Effector memory CD8-positive, alpha-beta T cell (primary cell): Measurements from ENCODE around the gene NF2.

Experiments
- ATAC-seq: fragments of 150-1000 bp; cut with Tn5 transposase; replicated peaks from 2 replicates; pipeline ENCODE4 v1.10.0; 2021; ENCODE audit warnings: mild to moderate bottlenecking, moderate library complexity
- DNase-seq, 3 experiments: peaks; one replicate each; pipeline ENCODE4 v3.0.0; 2021
- H3K27ac Mint-ChIP-seq, 2 donors: one replicate each; pipeline ENCODE4 v1.8.0; 2022; ENCODE audit warnings: mild to moderate bottlenecking in 2 of 2, mixed read lengths in 2 of 2, moderate library complexity in 2 of 2
- H3K27me3 Mint-ChIP-seq, 2 donors: one replicate each; pipeline ENCODE4 v1.8.0; 2022; ENCODE audit warnings: mixed read lengths in 2 of 2
- H3K36me3 Mint-ChIP-seq: one replicate; pipeline ENCODE4 v1.8.0; 2022; ENCODE audit warnings: mild to moderate bottlenecking, moderate library complexity, mixed read lengths; ENCODE audit not compliant: insufficient read depth
- H3K4me1 Mint-ChIP-seq, 2 donors: one replicate each; pipeline ENCODE4 v1.8.0; 2022; ENCODE audit warnings: low read depth in 2 of 2, mixed read lengths in 2 of 2
- H3K4me3 Mint-ChIP-seq, 2 donors: one replicate each; pipeline ENCODE4 v1.8.0; 2022; ENCODE audit warnings: mild to moderate bottlenecking in 2 of 2, mixed read lengths in 2 of 2, moderate library complexity in 2 of 2
- H3K9me3 Mint-ChIP-seq, 2 donors: one replicate each; pipeline ENCODE4 v1.8.0; 2022; ENCODE audit warnings: mixed read lengths in 2 of 2

NF2 gene

GRCh38 chr22:29642694-29643093 lies 39.3 kb downstream of the NF2 start:
- peak overlapping the region; percentile 64 to 81 for H3K27ac Mint-ChIP-seq

GRCh38 chr22:29647954-29648737 lies 44.7 kb downstream of the NF2 start:
- H3K4me3 Mint-ChIP-seq: no peak overlapping the region
- H3K9me3 Mint-ChIP-seq: no peaks in the 10 kb centered on the region
- H3K27me3 Mint-ChIP-seq: no peaks in the 10 kb centered on the region
- H3K36me3 Mint-ChIP-seq: peaks cover 17% of the 10 kb centered on the region
- no peak for DNase-seq
- H3K27ac Mint-ChIP-seq: no peak overlapping the region
- no peak for ATAC-seq
- H3K4me1 Mint-ChIP-seq: no peaks in the 10 kb centered on the region

More at GRCh38 chr22:29642694-29643093, 39.3 kb downstream of the NF2 start:
- Mint-ChIP-seq H3K36me3 (peaks cover 26% of the 10 kb centered on the region), H3K27me3 (no peaks in the 10 kb centered on the region), H3K9me3 (no peaks in the 10 kb centered on the region), H3K4me1 (peaks cover 8 to 12% of the 10 kb centered on the region in 2 donors), H3K4me3 (no peak overlapping the region)
- DNase-seq (no peak), ATAC-seq (no peak)

- no peak for ATAC-seq
Observed at GRCh38 chr22:29650370-29650769, 46.9 kb downstream of the NF2 start.

GRCh38 chr22:29651652-29652051 lies 48.2 kb downstream of the NF2 start:
- no peak for ATAC-seq

More at GRCh38 chr22:29650370-29650769, 46.9 kb downstream of the NF2 start:
- DNase-seq: no peak
- Mint-ChIP-seq H3K27me3 (no peaks in the 10 kb centered on the region), H3K36me3 (peaks cover 16% of the 10 kb centered on the region), H3K4me3 (no peak overlapping the region), H3K27ac (no peak overlapping the region), H3K9me3 (no peaks in the 10 kb centered on the region), H3K4me1 (no peaks in the 10 kb centered on the region)

GRCh38 chr22:29654420-29654819 lies 51.0 kb downstream of the NF2 start:
- no peak overlapping the region for H3K4me3 Mint-ChIP-seq
- no peaks in the 10 kb centered on the region for H3K4me1 Mint-ChIP-seq
- no peaks in the 10 kb centered on the region for H3K27me3 Mint-ChIP-seq
- no peak for ATAC-seq
- no peak for DNase-seq
- no peaks in the 10 kb centered on the region for H3K9me3 Mint-ChIP-seq
- H3K36me3 Mint-ChIP-seq: peaks cover 10% of the 10 kb centered on the region
- H3K27ac Mint-ChIP-seq: no peak overlapping the region

More at GRCh38 chr22:29651652-29652051, 48.2 kb downstream of the NF2 start:
- Mint-ChIP-seq H3K27ac (no peak overlapping the region), H3K36me3 (peaks cover 22% of the 10 kb centered on the region), H3K4me3 (no peak overlapping the region), H3K9me3 (no peaks in the 10 kb centered on the region), H3K4me1 (no peaks in the 10 kb centered on the region), H3K27me3 (no peaks in the 10 kb centered on the region)
- no peak for DNase-seq

GRCh38 chr22:29654882-29655281 lies 51.4 kb downstream of the NF2 start:
- H3K27ac Mint-ChIP-seq: no peak overlapping the region
- no peaks in the 10 kb centered on the region for H3K27me3 Mint-ChIP-seq
- H3K36me3 Mint-ChIP-seq: peaks cover 12% of the 10 kb centered on the region
- no peak for ATAC-seq
- H3K4me1 Mint-ChIP-seq: no peaks in the 10 kb centered on the region
- DNase-seq: no peak
- no peak overlapping the region for H3K4me3 Mint-ChIP-seq
- H3K9me3 Mint-ChIP-seq: no peaks in the 10 kb centered on the region

- Mint-ChIP-seq H3K4me1 (no peaks in the 10 kb centered on the region), H3K27me3 (no peaks in the 10 kb centered on the region), H3K27ac (no peak overlapping the region), H3K4me3 (no peak overlapping the region), H3K36me3 (peaks cover 15% of the 10 kb centered on the region), H3K9me3 (no peaks in the 10 kb centered on the region)
- DNase-seq (no peak), ATAC-seq (no peak)
Observed at GRCh38 chr22:29658176-29658575, 54.7 kb downstream of the NF2 start.

GRCh38 chr22:29660021-29660420 lies 56.6 kb downstream of the NF2 start:
- ATAC-seq: no peak
- H3K4me3 Mint-ChIP-seq: no peak overlapping the region
- no peaks in the 10 kb centered on the region for H3K4me1 Mint-ChIP-seq

GRCh38 chr22:29661336-29661735 lies 57.9 kb downstream of the NF2 start:
- no peaks in the 10 kb centered on the region for H3K9me3 Mint-ChIP-seq

More at GRCh38 chr22:29660021-29660420, 56.6 kb downstream of the NF2 start:
- Mint-ChIP-seq H3K27ac (no peak overlapping the region), H3K27me3 (no peaks in the 10 kb centered on the region), H3K9me3 (no peaks in the 10 kb centered on the region), H3K36me3 (peaks cover 23% of the 10 kb centered on the region)
- no peak for DNase-seq

GRCh38 chr22:29663180-29663821 lies 59.9 kb downstream of the NF2 start:
- H3K27me3 Mint-ChIP-seq: no peaks in the 10 kb centered on the region
- H3K9me3 Mint-ChIP-seq: no peaks in the 10 kb centered on the region
- H3K4me1 Mint-ChIP-seq: no peaks in the 10 kb centered on the region
- H3K36me3 Mint-ChIP-seq: peaks cover 35% of the 10 kb centered on the region
- H3K27ac Mint-ChIP-seq: no peak overlapping the region
- ATAC-seq (no peak), DNase-seq (no peak)
- H3K4me3 Mint-ChIP-seq: no peak overlapping the region

More at GRCh38 chr22:29661336-29661735, 57.9 kb downstream of the NF2 start:
- no peak for DNase-seq
- peaks cover 27% of the 10 kb centered on the region for H3K36me3 Mint-ChIP-seq
- ATAC-seq: no peak
- no peak overlapping the region for H3K4me3 Mint-ChIP-seq
- no peaks in the 10 kb centered on the region for H3K4me1 Mint-ChIP-seq
- no peak overlapping the region for H3K27ac Mint-ChIP-seq
- H3K27me3 Mint-ChIP-seq: no peaks in the 10 kb centered on the region

- ATAC-seq (no peak), DNase-seq (no peak)
- Mint-ChIP-seq H3K9me3 (no peaks in the 10 kb centered on the region), H3K27me3 (no peaks in the 10 kb centered on the region), H3K27ac (no peak overlapping the region), H3K36me3 (peaks cover 40% of the 10 kb centered on the region), H3K4me1 (no peaks in the 10 kb centered on the region), H3K4me3 (no peak overlapping the region)
Observed at GRCh38 chr22:29665486-29665885, 62.1 kb downstream of the NF2 start.

- DNase-seq (no peak), ATAC-seq (no peak)
- Mint-ChIP-seq H3K36me3 (peaks cover 61% of the 10 kb centered on the region), H3K27me3 (no peaks in the 10 kb centered on the region), H3K9me3 (no peaks in the 10 kb centered on the region), H3K4me3 (no peak overlapping the region), H3K27ac (no peak overlapping the region), H3K4me1 (no peaks in the 10 kb centered on the region)
Observed at GRCh38 chr22:29668673-29669072, 65.2 kb downstream of the NF2 start.

GRCh38 chr22:29670626-29671025 lies 67.2 kb downstream of the NF2 start:
- ATAC-seq: no peak
- no peak for DNase-seq
- H3K9me3 Mint-ChIP-seq: no peaks in the 10 kb centered on the region
- H3K27ac Mint-ChIP-seq: no peak overlapping the region
- H3K4me3 Mint-ChIP-seq: no peak overlapping the region
- H3K36me3 Mint-ChIP-seq: peaks cover 50% of the 10 kb centered on the region
- H3K27me3 Mint-ChIP-seq: no peaks in the 10 kb centered on the region
- H3K4me1 Mint-ChIP-seq: no peaks in the 10 kb centered on the region
